OCI-LY3 (cell line): ENCODE data around the gene NOL12.

Experiments
- H2AFZ ChIP-seq: fragments of 200-600, 300-600 bp; shearing (Covaris generic); 2 replicates; pipeline ENCODE4 v1.6.0; 2014; ENCODE audit warnings: antibody characterized with exemption, low read depth, low read length
- H3K27ac ChIP-seq: fragments of 200-600, 300-600 bp; sonication (generic); 2 replicates; pipeline ENCODE4 v1.5.1; 2014; ENCODE audit warnings: mild to moderate bottlenecking, low read length, moderate library complexity, mixed read lengths
- H3K27me3 ChIP-seq: fragments of 200-600, 300-600 bp; sonication (generic); 2 replicates; pipeline ENCODE4 v1.6.1; 2014; ENCODE audit warnings: low read depth, low read length, mixed read lengths
- H3K36me3 ChIP-seq: fragments of 200-600, 300-600 bp; sonication (generic); replicated peaks from 2 replicates; pipeline ENCODE3; 2014; ENCODE audit warnings: low read depth, low read length, mixed read lengths
- H3K4me1 ChIP-seq: fragments of 300-600, 200-600 bp; sonication (generic); 2 replicates; pipeline ENCODE4 v1.6.1; 2014; ENCODE audit warnings: low read length, mixed read lengths
- H3K4me2 ChIP-seq: fragments of 200-600, 300-600 bp; sonication (generic); 2 replicates; pipeline ENCODE4 v1.6.1; 2014; ENCODE audit warnings: low read length, mixed read lengths
- H3K4me3 ChIP-seq: fragments of 300-600, 200-600 bp; sonication (generic); 2 replicates; pipeline ENCODE4 v1.5.1; 2014; ENCODE audit warnings: antibody characterized with exemption, mild to moderate bottlenecking, low read length, moderate library complexity
- H3K79me2 ChIP-seq: fragments of 300-600, 200-600 bp; shearing (Covaris generic); 2 replicates; pipeline ENCODE4 v1.6.1; 2014; ENCODE audit warnings: mild to moderate bottlenecking, low read length, mixed read lengths
- H3K9ac ChIP-seq: fragments of 300-600, 200-600 bp; shearing (Covaris generic); 2 replicates; pipeline ENCODE4 v1.6.0; 2014; ENCODE audit warnings: mild to moderate bottlenecking, low read length, moderate library complexity
- H3K9me3 ChIP-seq: fragments of 200-600, 300-600 bp; shearing (Covaris generic); 2 replicates; pipeline ENCODE4 v1.6.1; 2014; ENCODE audit warnings: low read length, mixed read lengths; ENCODE audit not compliant: insufficient read depth
- H4K20me1 ChIP-seq: fragments of 200-600, 300-600 bp; sonication (generic); 2 replicates; pipeline ENCODE4 v1.6.1; 2016; ENCODE audit warnings: low read length, mixed read lengths; ENCODE audit not compliant: insufficient read depth
- CTCF ChIP-seq: fragments of 200-600, 300-600 bp; sonication (generic); IDR thresholded peaks from 2 replicates; pipeline ENCODE4 v1.5.1; 2014; ENCODE audit warnings: antibody characterized with exemption, low read length, low read depth
- EZH2phosphoT487 ChIP-seq: fragments of 200-600 bp; shearing (Covaris generic); IDR thresholded peaks from 2 replicates; pipeline ENCODE4 v1.6.1; 2018; ENCODE audit warnings: antibody characterized with exemption, mixed run types, low read depth

The NOL12 gene

GRCh38 chr22:37681001-37681424 is 5.1 kb upstream of the NOL12 start:
- Histone ChIP-seq H3K9ac (no peak overlapping the region), H3K27me3 (no peaks in the 10 kb centered on the region), H3K79me2 (peaks cover 6% of the 10 kb centered on the region; the same call in 1 of the 2 replicates), H4K20me1 (no peaks in the 10 kb centered on the region), H3K4me1 (peaks cover 33% of the 10 kb centered on the region), H3K4me2 (no peak overlapping the region), H2AFZ (peak overlapping the region; percentile 31; the same call in 1 of the 2 replicates), H3K4me3 (no peak overlapping the region), H3K36me3 (no peaks in the 10 kb centered on the region), H3K27ac (no peak overlapping the region), H3K9me3 (no peaks in the 10 kb centered on the region)
- TF ChIP-seq EZH2phosphoT487 (no peak), CTCF (no peak)

GRCh38 chr22:37681556-37682049 is 4.5 kb upstream of the NOL12 start:
- Histone ChIP-seq H2AFZ (peak overlapping the region; percentile 31; the same call in 1 of the 2 replicates), H3K4me1 (peaks cover 29% of the 10 kb centered on the region), H3K4me3 (no peak overlapping the region), H3K36me3 (no peaks in the 10 kb centered on the region), H3K4me2 (peak overlapping the region; percentile 2; the same call in 1 of the 2 replicates), H3K27me3 (no peaks in the 10 kb centered on the region), H4K20me1 (no peaks in the 10 kb centered on the region), H3K27ac (no peak overlapping the region), H3K9ac (no peak overlapping the region; the same call in 1 of the 2 replicates), H3K79me2 (peaks cover 4% of the 10 kb centered on the region), H3K9me3 (no peaks in the 10 kb centered on the region)
- TF ChIP-seq CTCF (peak; percentile 96), EZH2phosphoT487 (no peak)

GRCh38 chr22:37684803-37685615 is 1.1 kb upstream of the NOL12 start:
- no peak for TF ChIP-seq CTCF
- TF ChIP-seq EZH2phosphoT487: no peak
- no peaks in the 10 kb centered on the region for H4K20me1 ChIP-seq
- H3K79me2 ChIP-seq: peaks cover 21% of the 10 kb centered on the region
- H3K9me3 ChIP-seq: no peaks in the 10 kb centered on the region
- 0 out of 2 replicates have a peak overlapping the region, but pooled peaks have one; percentile 92 for H3K4me3 ChIP-seq
- no peaks in the 10 kb centered on the region for H3K27me3 ChIP-seq
- peaks cover 30% of the 10 kb centered on the region for H3K4me1 ChIP-seq
- peak overlapping the region; percentile 72 for H3K4me2 ChIP-seq
- no peak overlapping the region for H3K27ac ChIP-seq
- peak overlapping the region; percentile 86 for H2AFZ ChIP-seq
- H3K9ac ChIP-seq: no peak overlapping the region
- H3K36me3 ChIP-seq: peaks cover 14% of the 10 kb centered on the region

DNA sequence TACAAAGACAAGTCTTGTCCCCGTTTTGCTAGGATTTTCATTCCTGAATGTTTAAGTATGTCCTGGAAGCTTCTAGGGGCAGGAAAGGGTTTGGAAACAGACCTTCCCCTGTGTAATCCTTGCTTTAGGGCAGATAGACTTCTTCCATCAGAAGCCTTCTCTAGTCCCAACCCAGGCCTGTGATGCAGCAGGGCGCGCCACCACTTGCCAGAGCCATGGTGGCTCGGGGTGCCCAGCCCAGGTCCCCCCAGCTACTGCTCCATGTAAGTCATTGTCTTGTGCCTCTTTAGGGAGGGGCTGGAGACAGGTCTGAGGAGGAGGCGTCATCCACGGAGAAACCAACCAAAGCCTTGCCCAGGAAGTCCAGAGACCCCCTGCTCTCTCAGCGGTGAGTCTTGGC is 4.3 kb downstream of the NOL12 start:
- Histone ChIP-seq H3K79me2 (peaks cover 21% of the 10 kb centered on the region), H3K4me1 (peaks cover 13% of the 10 kb centered on the region), H3K9me3 (no peaks in the 10 kb centered on the region), H2AFZ (no peak overlapping the region), H4K20me1 (no peaks in the 10 kb centered on the region), H3K4me3 (no peak overlapping the region), H3K27ac (no peak overlapping the region), H3K9ac (no peak overlapping the region), H3K4me2 (no peak overlapping the region), H3K36me3 (peaks cover 33% of the 10 kb centered on the region), H3K27me3 (no peaks in the 10 kb centered on the region)
- no peak for TF ChIP-seq CTCF
- no peak for TF ChIP-seq EZH2phosphoT487
